IPS-NIHi7 (cell line): Measurements from ENCODE around the gene AGPAT4.
A peak's percentile ranks its signal among the peaks of the same experiment; 100 is the strongest.

Experiments
- DNase-seq: peaks from one replicate; pipeline ENCODE4 v3.0.0; 2012; ENCODE audit warnings: mixed read lengths; ENCODE audit errors: extremely low spot score

The AGPAT4 gene

GRCh38 chr6:161255518-161255917 is 18.3 kb downstream of the AGPAT4 start:
- no peak for DNase-seq

GRCh38 chr6:161254464-161255253 is 19.2 kb downstream of the AGPAT4 start:
- DNase-seq, result no peak

- DNase-seq, result no peak
These were observed 19.8 kb downstream of the AGPAT4 start for GRCh38 chr6:161254126-161254463.

GRCh38 chr6:161251345-161251744 is 22.5 kb downstream of the AGPAT4 start:
- no peak for DNase-seq

GRCh38 chr6:161249327-161249726 is 24.5 kb downstream of the AGPAT4 start:
- DNase-seq, result no peak

GRCh38 chr6:161246725-161247124 is 27.1 kb downstream of the AGPAT4 start:
- no peak for DNase-seq

- no peak for DNase-seq
These were observed 28.5 kb downstream of the AGPAT4 start for GRCh38 chr6:161245363-161245762.

- no peak for DNase-seq
These were observed 29.1 kb downstream of the AGPAT4 start for GRCh38 chr6:161244725-161245124.

- peak; percentile 53 for DNase-seq
These were observed 30.8 kb downstream of the AGPAT4 start for GRCh38 chr6:161242779-161243693.

- no peak for DNase-seq
These were observed 31.7 kb downstream of the AGPAT4 start for GRCh38 chr6:161242113-161242512.

GRCh38 chr6:161239001-161239400 is 34.9 kb downstream of the AGPAT4 start:
- no peak for DNase-seq

GRCh38 chr6:161238500-161238899 is 35.4 kb downstream of the AGPAT4 start:
- no peak for DNase-seq

- no peak for DNase-seq
These were observed 35.8 kb downstream of the AGPAT4 start for GRCh38 chr6:161238081-161238480.

GRCh38 chr6:161237176-161237575 is 36.7 kb downstream of the AGPAT4 start:
- DNase-seq, result no peak

- no peak for DNase-seq
These were observed 37.9 kb downstream of the AGPAT4 start for GRCh38 chr6:161235776-161236633.

- DNase-seq, result no peak
These were observed 39.7 kb downstream of the AGPAT4 start for GRCh38 chr6:161233986-161234661.

- no peak for DNase-seq
These were observed 41.4 kb downstream of the AGPAT4 start for GRCh38 chr6:161232467-161232866.

- DNase-seq, result no peak
These were observed 41.9 kb downstream of the AGPAT4 start for GRCh38 chr6:161232010-161232409.

- no peak for DNase-seq
These were observed 43.5 kb downstream of the AGPAT4 start for GRCh38 chr6:161230339-161230738.

- no peak for DNase-seq
These were observed 44.8 kb downstream of the AGPAT4 start for GRCh38 chr6:161228921-161229591.

GRCh38 chr6:161228096-161228495 is 45.8 kb downstream of the AGPAT4 start:
- no peak for DNase-seq
